ENCODE results near the gene OR13F1. TPM values are rescaled to one million over a fixed set of nuclear protein-coding genes. Genes with fewer than 3 reads are reported as not detected.

Gene OR13F1
- total and polyA plus RNA-seq, 2 of the 8 experiments (the other 6 are each of a cell fraction or from before 2014, with no cell fraction given), result not detected

DNA sequence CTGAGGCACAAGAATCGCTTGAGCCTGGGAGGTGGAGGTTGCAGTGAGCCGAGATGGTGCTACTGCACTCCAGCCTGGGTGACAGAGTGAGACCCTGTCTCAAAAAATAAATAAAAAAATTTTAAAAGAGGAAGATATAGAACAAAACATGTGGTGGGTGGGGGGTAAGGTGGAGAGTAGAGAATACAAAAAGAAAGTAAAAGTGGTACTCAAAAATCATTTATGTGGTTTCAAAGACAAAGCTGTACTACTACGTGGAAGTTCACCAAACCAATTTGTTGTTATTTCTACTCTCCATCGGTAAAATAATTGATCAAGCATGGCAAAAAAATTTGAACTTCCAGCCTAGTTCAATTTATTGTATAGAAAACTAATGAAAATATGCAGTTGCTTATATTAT, 40.6 kb downstream of the OR13F1 start:
- Histone ChIP-seq H3K79me1 (ENCODE audit: low read depth, low read length) (no peaks in the 10 kb centered on the region), H4K5ac (ENCODE audit: insufficient read length, low read depth, low read length) (no peak overlapping the region), H2BK12ac (ENCODE audit: low read depth, low read length) (no peak overlapping the region), H3K4ac (replicated peaks; ENCODE audit: insufficient read length, low read depth, low read length) (no peak overlapping the region), H3K4me2 (ENCODE audit: insufficient read depth in 1 of 2, low read depth in 2 of 2, low read length in 2 of 2) (no peak overlapping the region), H2BK15ac (ENCODE audit: low read length) (no peak overlapping the region), H3K23ac (ENCODE audit: insufficient read length) (no peak overlapping the region), H3K18ac (ENCODE audit: extremely low read depth, low read length) (no peak overlapping the region), H3K9ac (replicated peaks in 1 of 4; ENCODE audit: extremely low read depth in 1 of 4, low read depth in 3 of 4, low read length in 3 of 4) (no peak overlapping the region), H3K23me2 (ENCODE audit: low read depth, low read length) (no peaks in the 10 kb centered on the region), H4K20me1 (replicated peaks in 1 of 2; ENCODE audit: control insufficient read depth in 1 of 2, insufficient read depth in 2 of 2, low read length in 2 of 2) (no peaks in the 10 kb centered on the region), H3K4me3 (ENCODE audit: extremely low read depth in 1 of 4, insufficient read depth in 2 of 4, low read depth in 3 of 4, low read length in 4 of 4) (no peak overlapping the region), H4K8ac (ENCODE audit: extremely low read depth, insufficient read depth, low read length) (no peak overlapping the region), H2BK5ac (ENCODE audit: low read depth, low read length) (no peak overlapping the region), H3K14ac (ENCODE audit: insufficient read length) (no peak overlapping the region), H2BK20ac (ENCODE audit: low read length) (no peak overlapping the region), H3K79me2 (ENCODE audit: control insufficient read depth in 1 of 2, insufficient read depth in 2 of 2, low read length in 2 of 2) (no peaks in the 10 kb centered on the region), H2AFZ (ENCODE audit: low read length) (no peak overlapping the region), H2AK5ac (ENCODE audit: low read depth, low read length) (no peak overlapping the region), H3K27me3 (replicated peaks in 1 of 4; ENCODE audit: control insufficient read depth in 3 of 4, extremely low read depth in 1 of 4, insufficient read depth in 3 of 4, low read length in 3 of 4) (no peaks in the 10 kb centered on the region), H3K4me1 (replicated peaks in 1 of 4; ENCODE audit: control insufficient read depth in 3 of 4, insufficient read depth in 4 of 4, low read length in 3 of 4) (no peaks in the 10 kb centered on the region), H2BK120ac (replicated peaks; ENCODE audit: low read depth, low read length) (no peak overlapping the region), H3K36me3 (ENCODE audit: control insufficient read depth in 2 of 4, insufficient read depth in 4 of 4, low read length in 3 of 4) (no peaks in the 10 kb centered on the region), H3K27ac (ENCODE audit: low read depth, low read length) (no peak overlapping the region), H3K9me3 (ENCODE audit: insufficient read depth in 2 of 2, low read depth in 1 of 2, low read length in 1 of 2) (no peaks in the 10 kb centered on the region), H3K56ac (replicated peaks; ENCODE audit: insufficient read length, low read depth, low read length) (no peak overlapping the region), H4K91ac (replicated peaks; ENCODE audit: insufficient read length, low read length) (no peak overlapping the region)
- CTCF ChIA-PET (ENCODE audit: partially characterized antibody), result interaction anchor here (1.5 kb wide), 1 partner anchor 18 kb away, joined by 3 read pairs; no protein-coding TSS in a partner anchor
- POLR2A ChIA-PET (ENCODE audit: partially characterized antibody), result no interaction called here
- DNase-seq (ENCODE audit: low read depth in 1 of 2, low spot score in 2 of 2), result no peak
- FAIRE-seq, result no peak
- 91% methylated on average over 4 of the region's 4 CpGs; no CpG with 5 or more reads in 1 of the 2 experiments for whole genome bisulfite sequencing, 2 experiments (ENCODE audit: extremely low coverage in 1 of 2, insufficient coverage in 1 of 2, insufficient read length in 1 of 2, insufficient replicate concordance in 2 of 2, low coverage in 1 of 2, low lambda C conversion rate in 2 of 2, missing lambda C conversion rate in 1 of 2)
- TF ChIP-seq ATF3 (IDR thresholded peaks at IDR 0.05; ENCODE audit: insufficient read depth, low read depth, low read length) (no peak), YY1 (IDR thresholded peaks at IDR 0.05; ENCODE audit: low read depth, low read length) (no peak), JUN (IDR thresholded peaks at IDR 0.05; ENCODE audit: low read depth, low read length) (no peak), CTBP2 (IDR thresholded peaks at IDR 0.05; ENCODE audit: borderline replicate concordance, insufficient read depth, insufficient read length, low read length) (no peak), EGR1 (IDR thresholded peaks at IDR 0.05; ENCODE audit: borderline replicate concordance, low read depth, low read length) (no peak), POLR2AphosphoS5 (IDR thresholded peaks at IDR 0.05; ENCODE audit: low read depth, low read length) (no peak), POLR2A (IDR thresholded peaks at IDR 0.05; ENCODE audit: control extremely low read depth in 1 of 2, low read depth in 2 of 2, low read length in 2 of 2) (no peak), MAFK (IDR thresholded peaks at IDR 0.05; ENCODE audit: low read depth, low read length) (no peak), SP2 (IDR thresholded peaks at IDR 0.05; ENCODE audit: low read length) (no peak), KDM1A (IDR thresholded peaks at IDR 0.05; ENCODE audit: borderline replicate concordance, low read length) (no peak), NANOG (IDR thresholded peaks at IDR 0.05; ENCODE audit: insufficient read depth, low read depth, low read length, poor library complexity, severe bottlenecking) (no peak), KDM4A (IDR thresholded peaks at IDR 0.05; ENCODE audit: low read depth, low read length, severe bottlenecking) (no peak), CBX8 (IDR thresholded peaks at IDR 0.05; ENCODE audit: borderline replicate concordance, low read depth, low read length) (no peak), HDAC2 (IDR thresholded peaks at IDR 0.05; ENCODE audit: borderline replicate concordance in 1 of 2, low read depth in 2 of 2, low read length in 2 of 2) (no peak)
